Lower lobe of right lung (tissue), 2 donors: ENCODE results near the gene CBX2. TPM values are rescaled to one million over a fixed set of nuclear protein-coding genes. Genes with fewer than 3 reads are reported as not detected.
A peak's percentile ranks its signal among the peaks of the same experiment; 100 is the strongest.

Source experiments
- ATAC-seq, 2 donors: fragments of 200-7000 bp; cut with Tn5 transposase; one replicate each; pipeline ENCODE4 v1.9.1; 2020 to 2022; ENCODE audit warnings: mild to moderate bottlenecking in 2 of 2, moderate library complexity in 2 of 2
- DNase-seq: peaks from one replicate; pipeline ENCODE4 v3.0.0-alpha.2; 2020
- H3K27ac ChIP-seq: fragments of 200-600 bp; one replicate; pipeline ENCODE4 v1.8.0; 2022
- H3K27me3 ChIP-seq: fragments of 200-600 bp; one replicate; pipeline ENCODE4 v1.8.0; 2022; ENCODE audit warnings: low read depth
- H3K36me3 ChIP-seq: fragments of 200-600 bp; one replicate; pipeline ENCODE4 v1.8.0; 2022; ENCODE audit warnings: mild to moderate bottlenecking
- H3K4me1 ChIP-seq: fragments of 200-600 bp; one replicate; pipeline ENCODE4 v1.8.0; 2022
- H3K4me3 ChIP-seq: fragments of 200-600 bp; one replicate; pipeline ENCODE4 v1.8.0; 2022; ENCODE audit warnings: mild to moderate bottlenecking
- H3K9me3 ChIP-seq: fragments of 200-600 bp; one replicate; pipeline ENCODE4 v1.8.0; 2022
- intact Hi-C: fragments of 100-400 bp; cut with DNase I; formaldehyde crosslinking; loops from one replicate; pipeline ENCODE4 v1.11.0; 2022
- total RNA-seq: library from RNA; stranded (reverse); fragmentation: NEBNext Ultra II Directional; extraction: Animal tissue kit (Norgen Biotek cat#: 25700); gene quantifications from one replicate; pipeline ENCODE4 v1.2.1, GENCODE V29; 2021
- TF ChIP-seq, protein P1 (sequence below): fragments of 200-600 bp; IDR thresholded peaks from one replicate; pipeline ENCODE4 v1.8.0; 2022; ENCODE audit warnings: antibody characterized with exemption, mild to moderate bottlenecking
- donor health status: DM: no; HTN: yes; CAD: no; lungs with severe emphysema.

Gene CBX2
- total RNA-seq, 1 donor from 2014 or later, result 3.9 TPM

DNA sequence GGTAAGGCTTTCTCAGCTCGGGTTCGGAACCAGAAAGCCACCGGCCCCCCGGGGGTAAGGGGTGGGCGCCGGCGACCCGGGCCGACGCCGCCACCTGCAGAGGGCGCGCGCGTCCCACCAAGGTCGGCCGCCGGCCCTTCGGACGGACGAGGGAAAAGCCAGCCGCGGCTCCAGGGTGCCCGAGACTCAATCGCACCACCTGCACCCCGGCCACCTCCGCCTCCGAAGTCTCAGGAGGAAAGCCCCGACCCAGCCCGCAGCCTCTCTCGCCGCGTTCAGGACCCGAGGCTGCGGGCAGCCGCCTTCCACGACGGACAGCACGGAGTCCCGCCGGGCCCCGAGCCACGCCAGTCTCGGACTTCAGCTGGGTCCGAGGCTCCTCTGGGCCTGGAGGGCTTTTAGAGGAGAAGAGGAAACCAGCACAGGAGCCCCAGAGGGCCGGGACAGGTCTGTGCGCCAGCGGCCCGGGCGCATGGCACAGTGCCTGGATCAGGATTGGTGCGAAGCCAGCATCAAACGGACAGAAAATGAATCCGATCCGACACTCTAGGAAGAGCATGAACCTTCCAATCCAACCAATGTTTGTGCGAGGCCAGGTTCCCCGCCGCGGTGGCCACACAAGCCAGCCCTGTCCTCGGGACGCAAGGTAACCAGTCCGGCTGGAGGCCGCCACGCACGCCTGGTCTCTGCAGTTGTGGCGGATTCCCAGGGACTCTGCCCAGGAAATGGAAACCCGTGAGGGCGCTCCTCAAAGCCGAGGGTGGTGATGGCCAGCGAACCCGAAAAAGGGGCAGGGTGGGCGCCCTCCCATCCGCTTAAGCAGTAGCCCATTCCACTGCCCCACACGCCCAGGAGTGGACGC lies 12.2 kb downstream of the CBX2 start:
- DNase-seq, result peak; percentile 73
- ATAC-seq, result peak; percentile 78 to 85
- no peaks in the 10 kb centered on the region for H3K9me3 ChIP-seq
- H3K27me3 ChIP-seq, result peaks cover 80% of the 10 kb centered on the region
- intact Hi-C loops, result no loop called here
- peaks cover 8% of the 10 kb centered on the region for H3K36me3 ChIP-seq
- H3K4me1 ChIP-seq, result peaks cover 46% of the 10 kb centered on the region
- H3K4me3 ChIP-seq, result no peak overlapping the region
- TF ChIP-seq, protein P1, sequence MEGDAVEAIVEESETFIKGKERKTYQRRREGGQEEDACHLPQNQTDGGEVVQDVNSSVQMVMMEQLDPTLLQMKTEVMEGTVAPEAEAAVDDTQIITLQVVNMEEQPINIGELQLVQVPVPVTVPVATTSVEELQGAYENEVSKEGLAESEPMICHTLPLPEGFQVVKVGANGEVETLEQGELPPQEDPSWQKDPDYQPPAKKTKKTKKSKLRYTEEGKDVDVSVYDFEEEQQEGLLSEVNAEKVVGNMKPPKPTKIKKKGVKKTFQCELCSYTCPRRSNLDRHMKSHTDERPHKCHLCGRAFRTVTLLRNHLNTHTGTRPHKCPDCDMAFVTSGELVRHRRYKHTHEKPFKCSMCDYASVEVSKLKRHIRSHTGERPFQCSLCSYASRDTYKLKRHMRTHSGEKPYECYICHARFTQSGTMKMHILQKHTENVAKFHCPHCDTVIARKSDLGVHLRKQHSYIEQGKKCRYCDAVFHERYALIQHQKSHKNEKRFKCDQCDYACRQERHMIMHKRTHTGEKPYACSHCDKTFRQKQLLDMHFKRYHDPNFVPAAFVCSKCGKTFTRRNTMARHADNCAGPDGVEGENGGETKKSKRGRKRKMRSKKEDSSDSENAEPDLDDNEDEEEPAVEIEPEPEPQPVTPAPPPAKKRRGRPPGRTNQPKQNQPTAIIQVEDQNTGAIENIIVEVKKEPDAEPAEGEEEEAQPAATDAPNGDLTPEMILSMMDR, result peak; percentile 84
- no peak overlapping the region for H3K27ac ChIP-seq

DNA sequence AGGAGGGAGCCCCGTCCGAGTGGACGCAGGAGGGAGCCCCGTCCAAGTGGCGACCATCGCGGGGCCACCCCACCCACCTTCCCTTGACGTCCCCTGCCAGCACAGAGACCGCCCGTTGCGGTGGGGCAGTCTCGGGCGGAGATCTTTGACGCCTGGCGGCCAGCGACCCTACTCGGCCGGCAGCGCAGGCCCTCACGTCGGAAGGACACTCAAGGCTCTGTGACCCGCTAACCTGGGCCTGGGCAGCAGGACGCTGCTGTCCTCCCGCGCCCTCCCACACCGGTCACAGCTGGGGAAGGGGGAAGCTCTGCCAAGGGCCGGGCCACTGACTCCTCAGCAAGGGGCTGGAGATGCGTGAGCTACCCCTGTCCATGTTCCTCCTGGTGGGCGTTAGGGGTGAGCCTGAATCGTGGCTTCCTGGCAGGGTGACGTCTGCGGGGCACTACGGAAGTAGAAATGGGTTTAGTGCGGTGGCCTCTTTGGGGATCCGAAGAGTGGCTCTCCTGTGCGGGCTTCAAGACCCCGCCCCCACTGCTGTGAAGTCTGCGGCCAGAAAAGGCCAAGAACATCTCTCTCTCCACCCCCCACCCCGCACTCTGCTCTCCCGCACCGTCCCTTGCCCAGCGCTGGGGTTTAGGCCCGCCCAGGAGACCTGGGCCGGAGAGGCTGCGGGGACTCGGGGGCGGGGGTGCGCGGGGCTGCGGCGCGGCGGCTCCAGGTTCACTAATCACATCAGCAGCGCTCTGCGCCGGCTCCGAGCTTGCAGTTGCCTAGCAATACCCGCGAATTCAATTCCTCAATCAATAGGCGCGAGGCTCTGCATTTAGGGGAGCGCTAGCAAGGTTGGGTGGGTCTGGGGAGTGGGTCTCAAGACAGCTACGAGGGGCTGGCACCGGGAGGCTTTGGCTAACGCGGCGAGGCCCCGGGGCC lies 13.1 kb downstream of the CBX2 start:
- DNase-seq, result peak; percentile 38
- TF ChIP-seq, protein P1, result no peak

GRCh38 chr17:79791735-79792161 lies 13.8 kb downstream of the CBX2 start:
- peaks cover 67% of the 10 kb centered on the region for H3K27me3 ChIP-seq
- no peak overlapping the region for H3K4me3 ChIP-seq
- H3K36me3 ChIP-seq, result peaks cover 11% of the 10 kb centered on the region
- DNase-seq (peak; percentile 38), ATAC-seq (no peak)
- no peaks in the 10 kb centered on the region for H3K9me3 ChIP-seq
- H3K4me1 ChIP-seq, result peaks cover 55% of the 10 kb centered on the region
- intact Hi-C loops, result no loop called here
- TF ChIP-seq, protein P1, result no peak
- no peak overlapping the region for H3K27ac ChIP-seq

More for the DNA sequence above, 13.1 kb downstream of the CBX2 start:
- Histone ChIP-seq H3K27ac (no peak overlapping the region), H3K27me3 (peaks cover 72% of the 10 kb centered on the region), H3K4me1 (peaks cover 50% of the 10 kb centered on the region), H3K36me3 (peaks cover 11% of the 10 kb centered on the region), H3K9me3 (no peaks in the 10 kb centered on the region), H3K4me3 (no peak overlapping the region)
- peak in 1 of 2 donors; percentile 1 for ATAC-seq
- intact Hi-C loops, result no loop called here

DNA sequence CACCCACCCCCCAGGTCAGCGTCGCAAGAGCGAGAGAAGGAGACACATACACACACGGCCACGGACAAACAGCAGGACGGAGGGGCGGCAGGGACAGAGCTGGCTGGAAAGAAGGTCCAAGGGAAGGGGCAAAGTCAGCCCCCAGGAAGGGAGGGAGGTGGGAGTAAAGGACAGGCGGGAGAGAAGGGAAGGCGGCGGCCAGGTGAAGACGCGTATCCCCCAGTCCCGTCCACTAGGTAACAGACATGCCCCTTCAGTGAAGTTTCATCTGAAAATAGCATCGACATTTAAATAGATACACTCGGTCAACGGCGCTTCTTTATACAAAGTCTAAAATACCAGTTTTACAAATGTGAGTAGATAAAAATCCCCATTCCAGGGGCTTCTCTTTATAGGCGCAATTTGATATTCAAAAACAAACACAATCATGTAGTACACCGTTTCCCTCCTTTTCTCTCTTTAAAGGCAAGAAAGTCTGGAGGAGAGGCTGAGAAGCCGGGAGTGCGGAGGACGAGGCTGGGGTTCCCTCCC lies 14.5 kb downstream of the CBX2 start:
- ATAC-seq (no peak), DNase-seq (no peak)
- Histone ChIP-seq H3K27ac (no peak overlapping the region), H3K4me3 (peak overlapping the region; percentile 42), H3K27me3 (peaks cover 61% of the 10 kb centered on the region), H3K9me3 (no peaks in the 10 kb centered on the region), H3K36me3 (peaks cover 11% of the 10 kb centered on the region), H3K4me1 (peaks cover 55% of the 10 kb centered on the region)
- TF ChIP-seq, protein P1, result no peak
- intact Hi-C loops, result no loop called here
